RWPE2 (cell line): ENCODE data around the gene PTPRD.

Experiments used
- ATAC-seq: fragments of 200-7000 bp; cut with Tn5 transposase; 3 replicates; pipeline ENCODE4 v1.9.1; 2021; ENCODE audit warnings: low read depth
- DNase-seq: peaks from one replicate; pipeline ENCODE4 v3.0.0-alpha.2; 2020; ENCODE audit warnings: low spot score
- H3K27ac ChIP-seq: fragments of 450-650 bp; 2 replicates; pipeline ENCODE4 v1.5.1; 2017; ENCODE audit warnings: mild to moderate bottlenecking; ENCODE audit not compliant: poor library complexity, severe bottlenecking
- H3K27me3 ChIP-seq: fragments of 250-450 bp; sonication (Bioruptor Pico); 2 replicates; pipeline ENCODE4 v1.5.1; 2021; ENCODE audit warnings: mild to moderate bottlenecking, moderate library complexity; ENCODE audit not compliant: insufficient read depth, poor library complexity, severe bottlenecking
- H3K36me3 ChIP-seq: fragments of 250-450 bp; sonication (Bioruptor Pico); 2 replicates; pipeline ENCODE4 v1.5.1; 2020; ENCODE audit warnings: low read depth, mild to moderate bottlenecking, moderate library complexity
- H3K4me1 ChIP-seq: fragments of 250-450 bp; sonication (Bioruptor Pico); 2 replicates; pipeline ENCODE4 v1.5.1; 2021; ENCODE audit warnings: mild to moderate bottlenecking, moderate library complexity; ENCODE audit not compliant: insufficient read depth, poor library complexity, severe bottlenecking
- H3K4me3 ChIP-seq: fragments of 250-450 bp; sonication (Bioruptor Pico); 2 replicates; pipeline ENCODE4 v1.5.1; 2021; ENCODE audit warnings: mild to moderate bottlenecking, moderate library complexity; ENCODE audit not compliant: severe bottlenecking
- H3K9me3 ChIP-seq: fragments of 250-450 bp; sonication (Bioruptor Pico); 2 replicates; pipeline ENCODE4 v1.5.1; 2021; ENCODE audit warnings: mild to moderate bottlenecking, moderate library complexity; ENCODE audit not compliant: severe bottlenecking
- CTCF ChIP-seq: fragments of 450-650 bp; IDR thresholded peaks from one replicate; pipeline ENCODE4 v1.5.1; 2017; ENCODE audit warnings: mild to moderate bottlenecking, moderate library complexity; ENCODE audit not compliant: poor library complexity, severe bottlenecking

The PTPRD gene

GRCh38 chr9:8863069-8863468 is 1749.7 kb downstream of the PTPRD start:
- DNase-seq (no peak), ATAC-seq (no peak)
- no peak overlapping the region for H3K27ac ChIP-seq
- no peaks in the 10 kb centered on the region for H3K9me3 ChIP-seq
- TF ChIP-seq CTCF: no peak
- H3K27me3 ChIP-seq: peaks cover 23% of the 10 kb centered on the region
- no peak overlapping the region for H3K4me3 ChIP-seq
- H3K4me1 ChIP-seq: no peaks in the 10 kb centered on the region
- no peaks in the 10 kb centered on the region for H3K36me3 ChIP-seq

DNA sequence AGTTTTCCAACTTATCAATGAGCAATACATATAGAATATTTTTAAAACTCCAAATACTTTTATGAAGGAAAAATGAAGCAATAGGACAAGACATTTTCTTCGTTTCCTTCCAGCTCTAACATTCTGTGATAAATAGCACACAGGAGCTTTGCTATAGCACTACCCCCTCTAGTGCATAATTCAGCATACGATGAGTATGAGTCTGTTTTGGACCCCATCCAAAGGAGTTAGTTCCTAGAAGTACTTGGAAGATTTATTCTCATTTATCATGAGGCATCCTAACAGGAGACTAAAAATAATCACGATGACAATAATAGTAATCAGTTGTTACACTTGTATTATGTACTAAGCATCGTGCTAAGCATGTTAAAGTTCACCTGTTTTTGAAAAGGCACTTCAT is 1751.9 kb downstream of the PTPRD start:
- Histone ChIP-seq H3K27me3 (peaks cover 42% of the 10 kb centered on the region), H3K9me3 (no peaks in the 10 kb centered on the region), H3K27ac (no peak overlapping the region), H3K4me3 (no peak overlapping the region), H3K36me3 (no peaks in the 10 kb centered on the region), H3K4me1 (no peaks in the 10 kb centered on the region)
- DNase-seq (no peak), ATAC-seq (no peak)
- TF ChIP-seq CTCF: no peak

DNA sequence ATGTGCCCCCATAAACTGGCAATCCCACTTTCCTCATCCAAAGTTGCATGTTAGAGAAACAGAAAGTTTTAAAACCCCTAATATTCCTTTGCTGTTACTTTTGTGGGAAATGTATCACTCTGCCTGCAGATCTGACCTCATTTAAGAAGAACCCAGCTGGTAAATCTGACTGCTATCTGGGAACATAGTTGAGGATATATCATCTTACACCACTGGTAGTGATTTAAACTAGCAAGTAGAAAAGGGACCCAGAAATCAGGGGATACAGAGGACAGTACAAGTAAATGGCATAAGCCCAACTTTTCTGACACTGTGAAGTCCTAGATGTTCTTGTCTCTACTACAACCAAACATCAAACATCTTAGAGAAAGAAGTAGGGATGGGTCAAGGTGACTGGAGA is 1752.7 kb downstream of the PTPRD start:
- Histone ChIP-seq H3K27ac (no peak overlapping the region), H3K9me3 (no peaks in the 10 kb centered on the region), H3K36me3 (no peaks in the 10 kb centered on the region), H3K4me1 (no peaks in the 10 kb centered on the region), H3K4me3 (no peak overlapping the region), H3K27me3 (peaks cover 50% of the 10 kb centered on the region)
- DNase-seq (no peak), ATAC-seq (no peak)
- no peak for TF ChIP-seq CTCF

- peaks cover 55% of the 10 kb centered on the region for H3K27me3 ChIP-seq
- no peak for TF ChIP-seq CTCF
- H3K9me3 ChIP-seq: no peaks in the 10 kb centered on the region
- H3K36me3 ChIP-seq: no peaks in the 10 kb centered on the region
- no peak overlapping the region for H3K27ac ChIP-seq
- H3K4me3 ChIP-seq: no peak overlapping the region
- DNase-seq: no peak
- no peak for ATAC-seq
- H3K4me1 ChIP-seq: no peaks in the 10 kb centered on the region
Measured at GRCh38 chr9:8859416-8859815, 1753.4 kb downstream of the PTPRD start.

- no peak for TF ChIP-seq CTCF
- Histone ChIP-seq H3K4me3 (no peak overlapping the region), H3K4me1 (no peaks in the 10 kb centered on the region), H3K9me3 (no peaks in the 10 kb centered on the region), H3K27me3 (peaks cover 62% of the 10 kb centered on the region), H3K27ac (no peak overlapping the region), H3K36me3 (no peaks in the 10 kb centered on the region)
- ATAC-seq (no peak), DNase-seq (no peak)
Measured at GRCh38 chr9:8858596-8859161, 1754.1 kb downstream of the PTPRD start.
